HG02588 (cell line): ENCODE results near the gene KCNK13.
"Not testable (repeated sequence)": the region's sequence is repeated elsewhere in the genome, so short reads cannot be mapped to it uniquely, and the experiment has no call there.

Experiments used
- ATAC-seq: cut with Tn5 transposase; IDR thresholded peaks from one replicate; pipeline ENCODE4 v1.9.1; 2021; ENCODE audit warnings: mild to moderate bottlenecking, moderate library complexity; ENCODE audit not compliant: unreplicated experiment

Gene KCNK13

GRCh38 chr14:90060965-90061684 is 669 bp upstream of the KCNK13 start:
- peak; percentile 14 for ATAC-seq

GRCh38 chr14:90062127-90062794 is 467 bp downstream of the KCNK13 start:
- ATAC-seq, result no peak

- no peak for ATAC-seq
Measured at GRCh38 chr14:90062822-90063539, 1.2 kb downstream of the KCNK13 start.

GRCh38 chr14:90072350-90072749 is 10.6 kb downstream of the KCNK13 start:
- ATAC-seq, result no peak

GRCh38 chr14:90079576-90079975 is 17.8 kb downstream of the KCNK13 start:
- ATAC-seq, result no peak

- no peak for ATAC-seq
Measured at GRCh38 chr14:90087433-90087832, 25.6 kb downstream of the KCNK13 start.

- ATAC-seq, result no peak
Measured at GRCh38 chr14:90088176-90088575, 26.4 kb downstream of the KCNK13 start.

- ATAC-seq, result not testable (repeated sequence)
Measured at GRCh38 chr14:90089486-90089885, 27.7 kb downstream of the KCNK13 start.

GRCh38 chr14:90091393-90091792 is 29.6 kb downstream of the KCNK13 start:
- no peak for ATAC-seq

- ATAC-seq, result no peak
Measured at GRCh38 chr14:90093942-90094595, 32.3 kb downstream of the KCNK13 start.

GRCh38 chr14:90095096-90095495 is 33.3 kb downstream of the KCNK13 start:
- no peak for ATAC-seq

- no peak for ATAC-seq
Measured at GRCh38 chr14:90096566-90096965, 34.8 kb downstream of the KCNK13 start.

GRCh38 chr14:90103808-90104207 is 42.0 kb downstream of the KCNK13 start:
- no peak for ATAC-seq

GRCh38 chr14:90105756-90106155 is 44.0 kb downstream of the KCNK13 start:
- no peak for ATAC-seq

GRCh38 chr14:90107789-90108188 is 46.0 kb downstream of the KCNK13 start:
- no peak for ATAC-seq

- ATAC-seq, result no peak
Measured at GRCh38 chr14:90109858-90110257, 48.1 kb downstream of the KCNK13 start.

GRCh38 chr14:90111895-90112534 is 50.2 kb downstream of the KCNK13 start:
- ATAC-seq, result no peak

GRCh38 chr14:90114554-90114953 is 52.8 kb downstream of the KCNK13 start:
- ATAC-seq, result no peak

- ATAC-seq, result no peak
Measured at GRCh38 chr14:90115780-90116179, 54.0 kb downstream of the KCNK13 start.

- no peak for ATAC-seq
Measured at GRCh38 chr14:90116444-90116843, 54.6 kb downstream of the KCNK13 start.

GRCh38 chr14:90118027-90118426 is 56.2 kb downstream of the KCNK13 start:
- ATAC-seq, result no peak
